GM19372 (cell line): Measurements from ENCODE around the gene IL25.
"Not testable (repeated sequence)": the region's sequence is repeated elsewhere in the genome, so short reads cannot be mapped to it uniquely, and the experiment has no call there.

Experiments
- ATAC-seq: cut with Tn5 transposase; IDR thresholded peaks from one replicate; pipeline ENCODE4 v1.9.1; 2021; ENCODE audit warnings: mild to moderate bottlenecking, low read depth, moderate library complexity; ENCODE audit not compliant: unreplicated experiment

The IL25 gene

GRCh38 chr14:23371865-23372264, 744 bp upstream of the IL25 start:
- ATAC-seq = no peak

- ATAC-seq = no peak
Observed at GRCh38 chr14:23373041-23373440, 432 bp downstream of the IL25 start.

DNA sequence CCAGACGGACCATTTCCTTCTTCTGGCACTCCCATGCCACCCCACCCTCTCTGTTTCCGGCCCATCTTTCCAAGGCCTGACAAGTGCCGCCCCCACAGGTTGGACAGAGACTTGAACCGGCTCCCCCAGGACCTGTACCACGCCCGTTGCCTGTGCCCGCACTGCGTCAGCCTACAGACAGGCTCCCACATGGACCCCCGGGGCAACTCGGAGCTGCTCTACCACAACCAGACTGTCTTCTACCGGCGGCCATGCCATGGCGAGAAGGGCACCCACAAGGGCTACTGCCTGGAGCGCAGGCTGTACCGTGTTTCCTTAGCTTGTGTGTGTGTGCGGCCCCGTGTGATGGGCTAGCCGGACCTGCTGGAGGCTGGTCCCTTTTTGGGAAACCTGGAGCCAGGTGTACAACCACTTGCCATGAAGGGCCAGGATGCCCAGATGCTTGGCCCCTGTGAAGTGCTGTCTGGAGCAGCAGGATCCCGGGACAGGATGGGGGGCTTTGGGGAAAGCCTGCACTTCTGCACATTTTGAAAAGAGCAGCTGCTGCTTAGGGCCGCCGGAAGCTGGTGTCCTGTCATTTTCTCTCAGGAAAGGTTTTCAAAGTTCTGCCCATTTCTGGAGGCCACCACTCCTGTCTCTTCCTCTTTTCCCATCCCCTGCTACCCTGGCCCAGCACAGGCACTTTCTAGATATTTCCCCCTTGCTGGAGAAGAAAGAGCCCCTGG, 3.1 kb downstream of the IL25 start:
- ATAC-seq = no peak

DNA sequence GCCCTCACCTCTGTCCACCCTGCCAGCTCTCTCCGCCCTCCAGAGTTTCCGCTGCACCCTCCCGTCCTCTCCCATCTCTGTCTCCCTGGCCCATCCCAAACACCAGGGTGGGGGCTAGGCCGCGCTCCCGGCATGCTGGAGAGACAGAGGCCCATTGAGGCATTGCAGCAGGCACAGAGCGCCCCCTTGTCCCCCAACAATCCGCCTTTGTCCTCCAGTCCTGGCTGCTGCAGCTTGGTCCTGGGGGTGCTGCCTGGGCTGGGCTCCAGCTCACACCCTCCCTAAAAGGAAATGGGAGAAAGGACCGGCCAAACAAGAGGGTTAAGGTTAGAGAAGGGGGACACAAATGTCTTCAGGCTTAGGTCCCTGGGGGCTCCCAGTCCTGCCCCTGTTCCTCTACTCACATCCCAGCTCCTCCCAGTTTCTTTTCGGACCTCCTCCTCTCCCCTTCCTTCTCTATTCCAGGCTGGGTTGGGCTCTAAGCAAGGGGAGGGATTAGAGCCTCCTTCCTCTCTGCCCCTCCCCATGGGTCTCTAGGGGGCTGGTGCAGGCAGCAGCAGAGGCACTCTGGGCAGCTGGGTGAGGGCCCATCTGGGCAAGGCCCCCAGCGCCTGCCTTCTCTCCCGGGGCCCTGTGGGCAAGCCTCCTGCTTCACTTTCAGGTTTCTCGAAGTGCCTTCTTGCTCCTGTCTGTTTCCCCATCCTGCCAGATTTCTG, 4.0 kb downstream of the IL25 start, which contains the start of gene CMTM5:
Gene CMTM5 (plus strand): TSS at position 565 of the 716 bp plus-strand sequence. CDS start 206 bp downstream, outside the sequence.
- ATAC-seq = no peak

DNA sequence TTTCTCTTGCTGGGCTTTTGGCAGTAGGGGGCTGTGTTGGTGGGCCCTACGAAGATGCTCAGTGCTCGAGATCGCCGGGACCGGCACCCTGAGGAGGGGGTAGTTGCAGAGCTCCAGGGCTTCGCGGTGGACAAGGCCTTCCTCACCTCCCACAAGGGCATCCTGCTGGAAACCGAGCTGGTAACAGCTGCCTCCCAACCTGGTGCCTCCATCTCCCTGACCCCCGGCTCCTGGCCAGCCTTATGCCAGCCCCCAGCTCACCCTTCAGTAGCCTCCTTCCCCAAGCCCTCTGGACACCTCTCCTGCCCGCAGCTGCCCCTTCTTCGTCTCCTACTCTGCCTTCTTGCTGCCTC, 4.6 kb downstream of the IL25 start:
- ATAC-seq = no peak

GRCh38 chr14:23377573-23378563, 5.3 kb downstream of the IL25 start:
- ATAC-seq = no peak

- ATAC-seq = no peak
Observed at GRCh38 chr14:23378612-23379220, 6.1 kb downstream of the IL25 start.

GRCh38 chr14:23379366-23380196, 7.0 kb downstream of the IL25 start:
- no peak for ATAC-seq

DNA sequence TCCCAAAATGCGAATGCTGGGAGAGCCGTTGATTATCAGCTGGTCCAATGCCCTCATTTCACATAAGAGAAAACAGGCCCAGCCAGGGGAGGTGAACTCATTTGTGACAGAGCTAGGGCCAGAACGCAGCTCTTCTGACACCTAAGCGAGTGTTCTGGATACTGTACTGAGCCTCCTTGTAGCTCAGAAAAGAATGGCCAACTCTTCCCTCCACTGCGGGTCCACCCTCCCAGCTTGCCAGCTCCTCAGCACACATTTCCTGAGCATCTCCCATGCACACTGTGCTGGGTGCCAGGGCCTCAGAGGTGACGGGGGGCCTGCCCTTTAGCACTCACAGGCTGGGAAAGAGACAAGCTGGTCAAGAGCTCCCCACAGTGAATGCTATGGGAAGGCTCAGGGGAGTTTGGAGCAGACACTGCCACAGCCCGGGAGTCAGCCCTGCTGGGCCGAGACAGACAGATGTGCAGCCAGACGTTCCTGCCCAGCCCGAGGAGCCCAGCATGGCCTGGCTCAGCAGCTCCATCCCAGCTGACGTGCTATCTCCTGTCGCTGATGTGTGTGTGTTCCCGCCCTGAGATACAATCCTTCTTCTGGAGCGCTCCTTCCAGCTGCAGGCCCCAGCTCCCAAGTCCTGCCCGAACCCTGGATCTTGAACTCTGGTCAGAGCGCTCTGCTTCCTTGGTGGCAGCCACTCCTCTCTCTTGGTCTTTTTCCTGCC, 7.7 kb downstream of the IL25 start:
- no peak for ATAC-seq

DNA sequence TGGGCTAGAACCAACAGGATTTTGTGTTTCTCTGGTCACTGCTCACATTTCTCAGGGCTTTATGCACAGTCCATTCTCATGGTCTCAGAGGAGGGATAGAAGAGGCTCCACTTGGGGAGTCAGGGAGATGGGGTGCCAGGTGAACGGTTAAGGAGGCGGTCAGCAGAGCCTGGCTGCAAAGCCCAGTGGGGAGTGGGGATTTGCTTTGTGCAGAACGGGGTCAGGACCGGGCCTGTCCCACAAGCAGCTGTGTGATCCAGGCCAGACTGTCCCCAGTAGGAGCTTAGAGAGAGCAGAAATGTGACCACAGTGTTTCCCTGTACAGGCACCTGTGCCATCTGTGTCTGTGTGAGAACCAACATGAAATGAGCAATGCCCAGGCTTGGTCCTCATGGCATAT, 8.4 kb downstream of the IL25 start:
- no peak for ATAC-seq

DNA sequence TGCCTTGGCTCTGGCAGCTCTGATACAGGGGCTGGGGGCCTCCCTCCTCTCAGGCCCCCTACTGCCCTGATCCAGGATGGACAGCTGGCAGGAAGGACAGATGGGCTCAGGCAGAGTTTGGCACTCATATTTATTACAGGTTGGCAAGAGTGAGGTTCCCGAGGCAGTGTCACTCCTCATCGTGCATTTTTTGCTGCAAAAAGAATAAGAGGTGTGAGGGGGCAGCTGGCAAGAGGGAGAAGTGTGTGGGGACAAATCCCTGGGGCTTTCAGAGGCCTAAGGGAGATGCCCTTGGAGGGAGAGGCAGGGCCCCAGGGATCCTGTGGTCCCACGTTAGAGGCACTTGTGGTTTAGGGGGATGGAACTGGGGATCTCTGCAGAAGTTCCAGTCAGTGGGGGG, 9.3 kb downstream of the IL25 start:
- no peak for ATAC-seq

GRCh38 chr14:23382276-23382675, 9.7 kb downstream of the IL25 start:
- ATAC-seq = no peak

GRCh38 chr14:23382731-23383440, 10.3 kb downstream of the IL25 start:
- no peak for ATAC-seq

DNA sequence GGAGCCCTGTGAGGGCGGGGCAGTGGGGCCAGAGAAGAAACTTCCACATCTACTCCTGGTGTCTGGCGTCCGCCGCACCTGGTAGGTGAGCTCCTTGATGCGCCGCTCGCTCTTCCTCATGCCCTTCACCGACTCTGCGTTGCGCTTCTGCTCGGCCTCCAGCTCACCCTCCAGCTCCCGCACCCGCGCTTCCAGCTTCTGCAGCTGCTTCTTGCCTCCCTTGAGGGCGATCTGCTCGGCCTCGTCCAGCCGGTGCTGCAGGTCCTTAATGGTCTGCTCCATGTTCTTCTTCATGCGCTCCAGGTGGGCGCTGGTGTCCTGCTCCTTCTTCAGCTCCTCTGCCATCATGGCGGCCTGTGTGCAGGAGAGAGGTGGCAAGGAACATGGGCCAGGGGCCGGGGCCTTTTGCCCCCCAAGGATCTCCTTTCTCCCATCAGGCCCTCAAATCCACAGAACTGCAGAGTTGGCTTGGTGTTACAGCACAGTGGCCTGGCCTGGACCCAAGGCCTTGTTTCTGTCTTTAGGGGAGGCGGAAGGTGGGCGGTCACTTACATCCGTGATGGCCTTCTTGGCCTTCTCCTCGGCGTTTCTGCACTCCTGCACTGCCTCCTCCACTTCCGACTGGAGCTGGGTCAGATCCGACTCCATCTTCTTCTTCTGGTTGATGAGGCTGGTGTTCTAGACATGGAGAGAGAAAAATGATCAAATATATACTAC, 11.9 kb downstream of the IL25 start:
- ATAC-seq = no peak

DNA sequence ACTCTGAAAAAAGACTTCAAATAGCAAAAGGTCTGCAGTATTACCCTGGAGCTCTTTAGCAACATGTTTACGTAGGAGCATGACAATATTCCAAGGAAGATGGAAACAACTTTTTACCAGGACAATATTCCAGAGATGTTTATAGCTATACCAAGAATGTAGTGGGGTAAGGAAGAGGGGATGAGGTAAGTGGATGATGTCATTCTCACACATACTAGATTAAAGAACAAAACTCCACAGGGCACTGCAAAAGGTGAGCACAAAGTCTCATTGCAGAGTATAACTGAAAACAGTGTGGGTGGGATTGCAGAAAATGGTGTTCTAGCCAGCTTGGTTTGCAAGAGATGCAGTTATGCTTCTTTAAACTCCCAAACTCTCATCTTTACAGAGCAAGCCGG, 12.6 kb downstream of the IL25 start:
- no peak for ATAC-seq

- ATAC-seq = no peak
Observed at GRCh38 chr14:23385642-23386265, 13.1 kb downstream of the IL25 start.

DNA sequence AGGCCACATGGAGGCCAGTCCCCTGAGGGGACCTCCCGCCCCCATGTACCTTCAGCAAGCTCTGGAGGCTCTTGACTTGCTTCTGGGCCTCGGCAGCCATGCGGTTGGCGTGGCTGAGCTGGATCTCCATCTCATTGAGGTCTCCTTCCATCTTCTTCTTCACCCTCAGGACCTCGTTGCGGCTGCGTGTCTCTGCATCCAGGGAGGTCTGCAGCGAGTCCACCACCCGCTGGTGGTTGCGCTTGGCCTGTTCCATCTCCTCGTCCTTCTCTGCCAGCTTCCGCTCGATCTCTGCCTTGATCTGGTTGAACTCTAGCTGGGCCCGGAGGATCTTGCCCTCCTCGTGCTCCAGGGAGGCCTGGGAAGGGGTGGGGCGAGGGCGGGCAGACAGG, 13.7 kb downstream of the IL25 start:
- ATAC-seq = not testable (repeated sequence)
